HG03066 (cell line): Measurements from ENCODE around the gene MVB12B.

Experiments
- ATAC-seq: cut with Tn5 transposase; IDR thresholded peaks from one replicate; pipeline ENCODE4 v1.9.1; 2021; ENCODE audit warnings: low read depth; ENCODE audit not compliant: unreplicated experiment

Gene MVB12B

GRCh38 chr9:126421567-126422428 is 95.2 kb downstream of the MVB12B start:
- no peak for ATAC-seq

GRCh38 chr9:126423142-126423915 is 96.7 kb downstream of the MVB12B start:
- ATAC-seq = no peak

GRCh38 chr9:126423916-126424185 is 97.2 kb downstream of the MVB12B start:
- no peak for ATAC-seq

- ATAC-seq = no peak
Observed at GRCh38 chr9:126424511-126424910, 97.9 kb downstream of the MVB12B start.

- ATAC-seq = no peak
Observed at GRCh38 chr9:126428534-126429175, 102.0 kb downstream of the MVB12B start.

GRCh38 chr9:126429190-126429589 is 102.6 kb downstream of the MVB12B start:
- ATAC-seq = no peak

- ATAC-seq = no peak
Observed at GRCh38 chr9:126430124-126430523, 103.5 kb downstream of the MVB12B start.

GRCh38 chr9:126431077-126431742 is 104.6 kb downstream of the MVB12B start:
- ATAC-seq = no peak

GRCh38 chr9:126432659-126433058 is 106.0 kb downstream of the MVB12B start:
- ATAC-seq = no peak

GRCh38 chr9:126435105-126435504 is 108.5 kb downstream of the MVB12B start:
- ATAC-seq = no peak

- no peak for ATAC-seq
Observed at GRCh38 chr9:126435626-126436025, 109.0 kb downstream of the MVB12B start.

- no peak for ATAC-seq
Observed at GRCh38 chr9:126436545-126437267, 110.1 kb downstream of the MVB12B start.

GRCh38 chr9:126437268-126437666 is 110.6 kb downstream of the MVB12B start:
- ATAC-seq = no peak

GRCh38 chr9:126437701-126438100 is 111.1 kb downstream of the MVB12B start:
- ATAC-seq = no peak

- ATAC-seq = no peak
Observed at GRCh38 chr9:126438741-126439401, 112.2 kb downstream of the MVB12B start.

- no peak for ATAC-seq
Observed at GRCh38 chr9:126439402-126439765, 112.8 kb downstream of the MVB12B start.

- ATAC-seq = no peak
Observed at GRCh38 chr9:126439883-126440653, 113.4 kb downstream of the MVB12B start.

GRCh38 chr9:126440940-126441339 is 114.3 kb downstream of the MVB12B start:
- ATAC-seq = no peak

- no peak for ATAC-seq
Observed at GRCh38 chr9:126442636-126443035, 116.0 kb downstream of the MVB12B start.
